ENCODE measurements around the gene KCNMB2.

KCNMB2 gene

GRCh38 chr3:178680489-178680888 lies 144.3 kb downstream of the KCNMB2 start:
- H3K4me3 ChIP-seq (ENCODE audit: low read depth, low read length): no peak overlapping the region
- no peak for DNase-seq (ENCODE audit: low read depth, low spot score)
- no peak for TF ChIP-seq CTCF (IDR thresholded peaks at IDR 0.05; ENCODE audit: insufficient read depth, low read length, missing control alignments)
- ChIA-PET POLR2A (no interaction called here), CTCF (no interaction called here)

- no peak overlapping the region for H3K4me3 ChIP-seq (ENCODE audit: low read depth, low read length)
- no peak for TF ChIP-seq CTCF (IDR thresholded peaks at IDR 0.05; ENCODE audit: insufficient read depth, low read length, missing control alignments)
- CTCF ChIA-PET: no interaction called here
- DNase-seq (ENCODE audit: low read depth, low spot score): no peak
- POLR2A ChIA-PET: no interaction called here
Measured at GRCh38 chr3:178684881-178685590, 148.8 kb downstream of the KCNMB2 start.

GRCh38 chr3:178685591-178685906 lies 149.3 kb downstream of the KCNMB2 start:
- H3K4me3 ChIP-seq (ENCODE audit: low read depth, low read length): no peak overlapping the region
- no peak for DNase-seq (ENCODE audit: low read depth, low spot score)
- ChIA-PET CTCF (no interaction called here), POLR2A (no interaction called here)
- no peak for TF ChIP-seq CTCF (IDR thresholded peaks at IDR 0.05; ENCODE audit: insufficient read depth, low read length, missing control alignments)

GRCh38 chr3:178686826-178687225 lies 150.6 kb downstream of the KCNMB2 start:
- CTCF ChIA-PET: no interaction called here
- POLR2A ChIA-PET: no interaction called here
- no peak overlapping the region for H3K4me3 ChIP-seq (ENCODE audit: low read depth, low read length)
- DNase-seq (ENCODE audit: low read depth, low spot score): no peak
- TF ChIP-seq CTCF (IDR thresholded peaks at IDR 0.05; ENCODE audit: insufficient read depth, low read length, missing control alignments): no peak

- no peak overlapping the region for H3K4me3 ChIP-seq (ENCODE audit: low read depth, low read length)
- TF ChIP-seq CTCF (IDR thresholded peaks at IDR 0.05; ENCODE audit: insufficient read depth, low read length, missing control alignments): no peak
- ChIA-PET CTCF (no interaction called here), POLR2A (no interaction called here)
- DNase-seq (ENCODE audit: low read depth, low spot score): no peak
Measured at GRCh38 chr3:178690571-178690970, 154.3 kb downstream of the KCNMB2 start.

GRCh38 chr3:178699364-178699763 lies 163.1 kb downstream of the KCNMB2 start:
- ChIA-PET POLR2A (no interaction called here), CTCF (no interaction called here)
- no peak for TF ChIP-seq CTCF (IDR thresholded peaks at IDR 0.05; ENCODE audit: insufficient read depth, low read length, missing control alignments)
- H3K4me3 ChIP-seq (ENCODE audit: low read depth, low read length): no peak overlapping the region
- DNase-seq (ENCODE audit: low read depth, low spot score): no peak

Measured in AG04449 (cell line).